Astrocyte (in vitro differentiated cells and primary cell): ENCODE data around the gene GON4L. TPM values are rescaled to one million over a fixed set of nuclear protein-coding genes. Genes with fewer than 3 reads are reported as not detected.
"Not testable (repeated sequence)": the region's sequence is repeated elsewhere in the genome, so short reads cannot be mapped to it uniquely, and the experiment has no call there.

Experiments used
- DNase-seq: peaks from one replicate; pipeline ENCODE4 v3.0.0-alpha.2; 2010; ENCODE audit warnings: low read depth
- FAIRE-seq: peaks from 2 replicates; lab custom pipeline; 2011; peaks lifted over from hg19 to GRCh38; lab: Jason Lieb, UNC
- H2AFZ ChIP-seq: 2 replicates; pipeline ENCODE4 v1.6.0; 2012; ENCODE audit warnings: low read depth, low read length, inconsistent platforms
- H3K27ac ChIP-seq: 2 replicates; pipeline ENCODE4 v1.5.1; 2011; ENCODE audit warnings: low read depth, low read length, inconsistent platforms
- H3K27me3 ChIP-seq: 2 replicates; pipeline ENCODE4 v1.6.0; 2011; ENCODE audit warnings: low read length, inconsistent platforms; ENCODE audit not compliant: insufficient read depth
- H3K36me3 ChIP-seq: 2 replicates; pipeline ENCODE4 v1.5.1; 2011; ENCODE audit warnings: low read length, inconsistent platforms; ENCODE audit not compliant: insufficient read depth
- H3K4me1 ChIP-seq: 2 replicates; pipeline ENCODE4 v1.5.1; 2011; ENCODE audit warnings: low read length, inconsistent platforms; ENCODE audit not compliant: insufficient read depth
- H3K4me2 ChIP-seq: 2 replicates; pipeline ENCODE4 v1.6.0; 2012; ENCODE audit warnings: low read length, inconsistent platforms
- H3K4me3 ChIP-seq: 2 replicates; pipeline ENCODE4 v1.5.1; 2011; ENCODE audit warnings: low read depth, mild to moderate bottlenecking, low read length, inconsistent platforms; ENCODE audit not compliant: insufficient read depth
- H3K79me2 ChIP-seq: 2 replicates; pipeline ENCODE4 v1.6.0; 2012; ENCODE audit warnings: mild to moderate bottlenecking, low read length, inconsistent platforms; ENCODE audit not compliant: insufficient read depth
- H3K9ac ChIP-seq: 2 replicates; pipeline ENCODE4 v1.6.0; 2012; ENCODE audit warnings: mild to moderate bottlenecking, low read length, inconsistent platforms
- H3K9me3 ChIP-seq: 2 replicates; pipeline ENCODE4 v1.5.1; 2012; ENCODE audit warnings: low read depth, mild to moderate bottlenecking, low read length, inconsistent platforms; ENCODE audit not compliant: insufficient read depth
- H4K20me1 ChIP-seq: 2 replicates; pipeline ENCODE4 v1.6.0; 2012; ENCODE audit warnings: low read length, inconsistent platforms; ENCODE audit not compliant: insufficient read depth
- H3K27ac Mint-ChIP-seq: one replicate; pipeline ENCODE4 v1.8.0; 2021; ENCODE audit warnings: mild to moderate bottlenecking, mixed read lengths; ENCODE audit not compliant: unreplicated experiment
- H3K27me3 Mint-ChIP-seq: one replicate; pipeline ENCODE4 v1.8.0; 2021; ENCODE audit warnings: low read depth, mixed read lengths; ENCODE audit not compliant: unreplicated experiment
- H3K36me3 Mint-ChIP-seq: one replicate; pipeline ENCODE4 v1.8.0; 2021; ENCODE audit warnings: low read depth, mixed read lengths; ENCODE audit not compliant: unreplicated experiment
- H3K4me1 Mint-ChIP-seq: one replicate; pipeline ENCODE4 v1.8.0; 2021; ENCODE audit warnings: low read depth, mixed read lengths; ENCODE audit not compliant: unreplicated experiment
- H3K4me3 Mint-ChIP-seq: one replicate; pipeline ENCODE4 v1.8.0; 2021; ENCODE audit warnings: mild to moderate bottlenecking, moderate library complexity, mixed read lengths; ENCODE audit not compliant: unreplicated experiment
- H3K9me3 Mint-ChIP-seq: one replicate; pipeline ENCODE4 v1.8.0; 2021; ENCODE audit warnings: mild to moderate bottlenecking, mixed read lengths; ENCODE audit not compliant: unreplicated experiment
- CTCF ChIP-seq: IDR thresholded peaks from 2 replicates; pipeline ENCODE4 v1.5.1; 2011; ENCODE audit warnings: low read depth, mild to moderate bottlenecking, inconsistent platforms, low read length, moderate library complexity; ENCODE audit not compliant: insufficient read depth
- EZH2 ChIP-seq: IDR thresholded peaks from 2 replicates; pipeline ENCODE4 v1.6.1; 2012; ENCODE audit warnings: mild to moderate bottlenecking, low read length, inconsistent platforms; ENCODE audit not compliant: insufficient read depth
- total RNA-seq: library from RNA; stranded (reverse); gene quantifications from 2 replicates; pipeline ENCODE4 v1.2.1, GENCODE V29; 2021

GON4L gene
- total RNA-seq, 1 donor from 2014 or later, result 52.8 TPM

GRCh38 chr1:155725142-155725541, 131.9 kb downstream of the GON4L start:
- Histone ChIP-seq H3K9ac (no peak overlapping the region), H3K4me1 (no peaks in the 10 kb centered on the region), H3K79me2 (no peaks in the 10 kb centered on the region), H3K27ac (no peak overlapping the region), H3K36me3 (peaks cover 10% of the 10 kb centered on the region), H4K20me1 (peaks cover 4% of the 10 kb centered on the region), H3K4me2 (no peak overlapping the region), H3K27me3 (no peaks in the 10 kb centered on the region), H3K4me3 (no peak overlapping the region), H2AFZ (no peak overlapping the region), H3K9me3 (no peaks in the 10 kb centered on the region)
- H3K27ac Mint-ChIP-seq, result no peak overlapping the region
- H3K4me1 Mint-ChIP-seq, result no peaks in the 10 kb centered on the region
- no peaks in the 10 kb centered on the region for H3K27me3 Mint-ChIP-seq
- TF ChIP-seq CTCF (no peak), EZH2 (no peak)
- peaks cover 9% of the 10 kb centered on the region for H3K36me3 Mint-ChIP-seq
- FAIRE-seq (no peak), DNase-seq (no peak)
- no peak overlapping the region for H3K4me3 Mint-ChIP-seq
- no peaks in the 10 kb centered on the region for H3K9me3 Mint-ChIP-seq

DNA sequence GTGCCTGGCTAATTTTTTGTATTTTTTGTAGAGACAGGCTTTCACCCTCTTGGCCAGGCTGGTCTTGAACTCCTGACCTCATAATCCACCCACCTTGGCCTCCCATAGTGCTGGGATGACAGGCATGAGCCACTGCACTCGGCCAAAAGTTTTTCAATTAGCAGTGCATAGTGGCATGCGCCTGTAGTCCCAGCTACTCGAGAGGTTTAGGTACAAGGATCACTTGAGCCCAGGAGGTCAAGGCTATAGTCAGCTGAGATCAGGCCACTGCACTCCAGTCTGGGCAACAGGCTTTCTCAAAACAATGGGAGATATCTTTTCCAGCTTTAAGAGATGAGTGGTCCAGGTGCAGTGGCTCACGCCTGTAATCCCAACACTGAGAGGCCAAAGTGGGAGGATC, 137.3 kb downstream of the GON4L start:
- Mint-ChIP-seq H3K27ac (no peak overlapping the region), H3K4me3 (no peak overlapping the region), H3K9me3 (no peaks in the 10 kb centered on the region), H3K36me3 (peaks cover 11% of the 10 kb centered on the region), H3K27me3 (no peaks in the 10 kb centered on the region), H3K4me1 (no peaks in the 10 kb centered on the region)
- no peak overlapping the region for H3K9ac ChIP-seq
- H3K36me3 ChIP-seq, result peaks cover 4% of the 10 kb centered on the region
- H2AFZ ChIP-seq, result no peak overlapping the region
- H3K9me3 ChIP-seq, result no peaks in the 10 kb centered on the region
- DNase-seq, result no peak
- H3K4me2 ChIP-seq, result no peak overlapping the region
- no peak for FAIRE-seq
- H3K4me3 ChIP-seq, result no peak overlapping the region
- no peaks in the 10 kb centered on the region for H3K27me3 ChIP-seq
- no peak for TF ChIP-seq EZH2
- no peak for TF ChIP-seq CTCF
- peaks cover 17% of the 10 kb centered on the region for H4K20me1 ChIP-seq
- no peak overlapping the region for H3K27ac ChIP-seq
- peaks cover 4% of the 10 kb centered on the region for H3K79me2 ChIP-seq
- no peaks in the 10 kb centered on the region for H3K4me1 ChIP-seq

GRCh38 chr1:155718524-155719115, 138.4 kb downstream of the GON4L start:
- H3K4me3 ChIP-seq, H3K9me3 Mint-ChIP-seq, H3K4me1 Mint-ChIP-seq, FAIRE-seq, H3K27ac ChIP-seq, H3K36me3 ChIP-seq, H3K9ac ChIP-seq, H3K9me3 ChIP-seq, H2AFZ ChIP-seq, H3K4me3 Mint-ChIP-seq, H3K4me1 ChIP-seq, H3K27me3 Mint-ChIP-seq, H3K4me2 ChIP-seq, H3K27ac Mint-ChIP-seq, DNase-seq, H3K27me3 ChIP-seq: not testable (repeated sequence)
- peaks cover 11% of the 10 kb centered on the region for H3K79me2 ChIP-seq
- H4K20me1 ChIP-seq, result peaks cover 24% of the 10 kb centered on the region
- H3K36me3 Mint-ChIP-seq, result peaks cover 11% of the 10 kb centered on the region
